Hepatocyte (in vitro differentiated cells): Measurements from ENCODE around the gene RNU4-1.

Experiments used
- CTCF ChIP-seq: fragments of 200-600 bp; sonication (generic); IDR thresholded peaks from 2 replicates; pipeline ENCODE4 v1.5.1; 2016; ENCODE audit warnings: antibody characterized with exemption, mild to moderate bottlenecking; ENCODE audit not compliant: poor library complexity
- EZH2phosphoT487 ChIP-seq: fragments of 200-600 bp; sonication (generic); IDR thresholded peaks from one replicate; pipeline ENCODE4 v1.6.1; 2018; ENCODE audit warnings: antibody characterized with exemption, mild to moderate bottlenecking, low read depth, moderate library complexity; ENCODE audit not compliant: unreplicated experiment, severe bottlenecking

GRCh38 chr12:120247621-120248030, 45.4 kb downstream of the RNU4-1 start:
- TF ChIP-seq CTCF (no peak), EZH2phosphoT487 (no peak)
